Measurements from ENCODE around the gene PRTG.
A peak's percentile ranks its signal among the peaks of the same experiment; 100 is the strongest.
"Not testable (repeated sequence)": the region's sequence is repeated elsewhere in the genome, so short reads cannot be mapped to it uniquely, and the experiment has no call there.

The PRTG gene

DNA sequence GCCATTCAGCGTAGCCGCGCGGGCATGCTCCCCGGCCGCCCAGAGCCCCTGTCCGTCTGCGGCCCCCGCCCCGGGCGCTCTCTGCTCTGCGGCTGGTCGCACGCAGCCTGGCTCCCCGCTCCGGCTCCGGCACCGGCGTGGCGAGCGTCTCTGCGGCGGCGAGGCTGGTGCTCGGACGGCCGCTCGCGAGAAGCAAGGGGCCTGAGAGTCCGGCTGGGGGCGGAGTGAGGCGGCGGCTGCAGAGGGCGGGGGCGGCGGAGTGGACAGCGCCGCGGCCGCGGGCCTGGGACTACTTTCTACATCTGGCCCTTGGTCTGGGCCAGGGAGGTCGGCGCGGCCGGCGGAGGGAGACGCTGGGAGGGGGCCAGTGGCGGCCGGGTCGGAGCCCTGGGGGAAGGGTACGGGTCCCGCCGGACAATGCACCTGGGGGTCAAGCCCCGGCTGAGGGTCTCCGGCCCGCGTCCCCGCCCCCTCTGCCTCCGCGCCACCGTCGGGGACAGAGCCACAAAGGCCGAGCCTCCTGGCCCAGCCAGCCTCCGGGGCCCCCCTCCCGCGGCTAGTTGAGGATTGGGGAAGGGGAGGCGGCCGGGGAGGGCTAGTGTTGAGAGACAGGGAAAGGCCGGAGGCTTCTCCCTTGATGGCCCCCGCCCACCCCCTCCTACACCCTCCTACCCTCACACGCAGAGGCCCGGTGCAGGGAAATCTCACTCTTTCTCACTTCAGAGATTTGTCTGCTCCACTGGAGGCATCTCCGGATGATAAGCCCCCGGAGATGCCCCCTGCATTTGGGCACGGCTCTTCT is at the start of gene PRTG:
TSS of gene PRTG (minus strand) at position 226 of the 802 bp plus-strand sequence. CDS start at position 5, 221 bp downstream.
- DNase-seq (ENCODE audit: extremely low read depth in 1 of 2, low read depth in 1 of 2), result no peak

- no peak for DNase-seq (ENCODE audit: extremely low read depth in 1 of 2, low read depth in 1 of 2)
Observed at GRCh38 chr15:55791551-55792400, 48.8 kb upstream of the PRTG start.

DNA sequence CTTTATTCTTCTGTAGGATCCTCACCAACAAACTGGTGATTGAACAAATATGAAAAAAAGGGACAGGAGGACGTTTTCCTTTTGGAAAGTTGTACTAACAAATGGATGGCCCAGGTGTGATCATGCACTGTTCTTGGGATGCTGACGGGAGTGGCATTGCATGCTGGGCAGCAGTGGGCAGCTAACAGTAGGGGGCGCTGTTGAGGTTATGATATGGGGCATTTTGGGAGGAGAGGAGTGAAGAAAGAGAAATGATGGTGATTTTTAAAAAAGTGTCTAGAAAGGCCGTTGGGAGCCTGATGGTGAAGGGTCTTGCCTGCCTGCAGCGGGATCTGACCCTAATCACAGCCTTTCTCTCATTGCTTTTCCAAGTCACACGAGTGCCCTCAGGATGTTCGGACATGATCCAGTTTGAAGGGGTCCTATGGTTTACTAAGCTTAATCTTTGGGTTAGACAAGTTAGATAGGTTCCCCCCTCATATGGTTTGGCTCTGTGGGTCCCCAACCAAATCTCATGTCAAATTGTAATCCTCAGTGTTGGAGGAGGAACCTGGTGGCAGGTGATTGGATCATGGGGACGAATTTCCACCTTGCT is 46.2 kb upstream of the PRTG start:
- peak; percentile 19 to 41 for DNase-seq (ENCODE audit: extremely low read depth in 1 of 2, low read depth in 1 of 2)

DNA sequence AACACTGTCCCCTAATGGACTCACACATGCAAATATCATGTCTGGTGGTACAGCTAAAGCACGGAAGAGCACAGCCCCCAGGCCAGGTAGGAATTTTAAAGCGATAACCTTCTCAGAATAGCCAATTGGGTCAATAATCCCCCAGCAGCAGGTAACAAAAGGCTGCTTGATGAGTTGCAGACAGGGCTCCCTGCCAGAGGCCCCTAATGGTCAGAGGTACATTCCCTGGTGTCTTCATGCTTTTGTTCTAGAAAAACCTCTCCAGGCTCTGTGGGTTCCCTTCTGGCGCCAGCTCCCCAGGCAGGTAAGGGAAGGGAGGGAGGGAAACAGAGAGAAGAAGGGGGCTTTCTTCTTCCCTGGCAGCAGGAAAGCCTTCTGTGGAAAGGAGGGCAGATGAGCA is 43.4 kb upstream of the PRTG start:
- no peak for DNase-seq (ENCODE audit: extremely low read depth in 1 of 2, low read depth in 1 of 2)

- DNase-seq (ENCODE audit: extremely low read depth in 1 of 2, low read depth in 1 of 2), result not testable (repeated sequence)
Observed at GRCh38 chr15:55785593-55785992, 42.6 kb upstream of the PRTG start.

GRCh38 chr15:55784286-55784685 is 41.3 kb upstream of the PRTG start:
- no peak for DNase-seq (ENCODE audit: extremely low read depth in 1 of 2, low read depth in 1 of 2)

- no peak for DNase-seq (ENCODE audit: extremely low read depth in 1 of 2, low read depth in 1 of 2)
Observed at GRCh38 chr15:55782901-55783300, 39.9 kb upstream of the PRTG start.

GRCh38 chr15:55780292-55780691 is 37.3 kb upstream of the PRTG start:
- no peak for DNase-seq (ENCODE audit: extremely low read depth in 1 of 2, low read depth in 1 of 2)

DNA sequence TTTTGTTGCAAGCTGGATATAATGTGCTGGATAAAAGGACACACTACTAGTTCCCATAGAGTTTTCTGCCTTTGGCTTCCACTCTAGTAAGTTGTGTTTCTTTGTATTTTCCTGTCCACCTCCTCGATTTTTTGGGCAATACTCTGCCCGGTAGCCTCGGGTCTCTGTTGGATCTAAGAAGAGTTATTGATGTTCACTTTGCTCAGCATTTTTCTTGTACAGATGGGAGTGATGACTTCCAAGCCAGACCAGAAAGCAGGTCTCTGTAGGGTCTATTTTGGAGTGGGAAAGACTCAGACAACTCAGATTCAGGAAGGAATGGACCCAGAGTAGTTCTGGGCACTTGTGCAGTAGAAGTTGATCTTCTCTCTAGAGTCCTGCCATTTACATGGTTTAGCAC is 36.0 kb upstream of the PRTG start:
- DNase-seq (ENCODE audit: extremely low read depth in 1 of 2, low read depth in 1 of 2), result no peak

DNA sequence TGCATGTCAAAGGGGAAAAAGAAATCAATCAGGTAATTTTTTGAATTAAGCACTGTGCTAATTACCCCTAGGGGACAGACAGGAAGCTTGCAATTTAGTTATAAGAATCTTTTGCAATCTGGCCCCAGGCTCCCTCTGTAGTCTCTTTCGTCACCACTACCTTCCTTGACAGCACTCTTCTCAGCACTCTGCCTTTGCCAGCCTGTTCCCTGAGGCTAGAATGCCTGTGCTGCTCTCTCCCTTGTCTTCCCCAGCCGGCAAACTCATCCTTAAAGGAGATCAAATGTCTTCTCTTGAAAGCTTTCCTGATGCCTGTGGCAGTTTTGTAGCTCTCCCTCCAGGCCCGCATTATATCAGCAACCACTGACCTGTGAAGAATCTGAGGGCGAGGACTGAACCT is 32.4 kb upstream of the PRTG start:
- no peak for DNase-seq (ENCODE audit: extremely low read depth in 1 of 2, low read depth in 1 of 2)

DNA sequence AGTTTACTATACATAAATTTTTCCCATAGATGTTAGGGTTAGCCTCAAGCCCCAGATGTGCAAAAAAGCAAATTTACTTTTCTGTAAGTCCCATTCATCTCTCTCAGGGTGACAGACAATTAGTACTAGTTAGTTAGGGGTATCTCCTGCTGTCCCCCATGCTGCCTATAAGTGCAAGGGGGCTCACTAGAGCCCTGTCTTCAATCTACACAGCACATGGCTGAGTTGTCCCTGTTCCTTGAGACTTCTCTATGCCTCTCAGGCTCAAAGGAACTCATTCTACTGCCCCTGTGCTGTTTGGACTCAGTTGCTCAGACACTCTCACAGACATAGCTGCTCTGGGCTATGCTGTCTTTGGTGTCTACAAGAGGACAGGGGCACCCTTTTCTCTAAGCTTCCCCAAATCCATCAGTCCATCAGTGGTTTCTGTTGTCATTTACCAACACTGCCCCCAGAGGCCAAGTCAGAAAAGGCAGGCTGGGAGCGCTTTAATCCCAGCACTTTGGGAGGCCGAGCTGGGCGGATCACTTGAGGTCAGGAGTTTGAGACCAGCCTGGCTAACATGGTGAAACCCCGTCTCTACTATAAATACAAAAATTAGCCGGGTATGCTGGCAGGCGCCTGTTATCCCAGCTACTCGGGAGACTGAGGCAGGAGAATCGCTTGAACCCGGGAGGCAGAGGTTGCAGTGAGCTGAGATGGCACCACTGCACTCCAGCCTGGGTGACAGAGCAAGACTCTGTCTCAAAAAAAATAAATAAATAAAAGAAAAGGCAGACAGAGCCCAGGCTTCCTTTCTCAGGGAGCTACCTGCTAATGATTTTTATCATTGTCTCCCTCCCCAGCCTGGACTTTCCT is 31.4 kb upstream of the PRTG start:
- DNase-seq (ENCODE audit: extremely low read depth in 1 of 2, low read depth in 1 of 2), result peak in 1 of 2 donors; percentile 5

DNA sequence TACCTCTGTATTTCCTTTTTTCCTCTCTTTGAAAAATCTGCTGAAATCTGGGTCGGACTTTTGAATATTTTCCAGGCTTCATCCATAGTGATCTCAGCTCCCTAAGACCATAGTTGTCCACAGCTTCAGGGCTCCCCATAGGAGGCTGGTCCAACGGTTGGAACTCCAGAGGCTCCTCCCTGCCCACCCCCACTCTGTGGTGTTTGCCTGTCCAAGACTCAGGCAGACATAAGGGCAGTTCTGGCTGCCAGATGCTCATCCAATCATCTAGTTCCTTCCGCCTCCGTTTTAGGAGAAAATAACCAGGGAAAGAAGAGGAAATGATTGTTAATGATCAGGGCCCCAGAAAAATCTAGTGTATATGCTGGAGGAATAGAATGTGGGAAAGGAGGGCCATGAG is 27.9 kb upstream of the PRTG start:
- DNase-seq (ENCODE audit: extremely low read depth in 1 of 2, low read depth in 1 of 2), result no peak

DNA sequence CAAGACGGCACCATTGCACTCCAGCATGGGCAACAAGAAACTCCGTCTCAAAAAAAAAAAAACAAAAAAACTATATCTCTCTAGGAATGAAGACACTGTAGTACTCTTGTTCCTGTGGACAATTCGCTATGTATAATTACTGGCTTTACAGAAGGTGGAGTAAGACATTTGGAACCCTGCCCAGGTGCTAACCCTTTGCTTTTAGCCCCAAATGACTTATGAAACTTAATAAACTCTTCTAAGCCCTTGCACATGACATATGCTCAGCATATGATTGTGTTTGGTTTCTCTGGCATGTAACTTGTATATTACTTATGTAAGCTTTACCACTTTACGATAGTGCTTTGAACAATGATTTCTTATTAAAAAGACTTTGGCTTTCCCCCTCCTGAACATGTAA is 27.3 kb upstream of the PRTG start:
- DNase-seq (ENCODE audit: extremely low read depth in 1 of 2, low read depth in 1 of 2), result no peak

GRCh38 chr15:55768670-55769185 is 25.8 kb upstream of the PRTG start:
- no peak for DNase-seq (ENCODE audit: extremely low read depth in 1 of 2, low read depth in 1 of 2)

GRCh38 chr15:55766676-55767075 is 23.7 kb upstream of the PRTG start:
- DNase-seq (ENCODE audit: extremely low read depth in 1 of 2, low read depth in 1 of 2), result no peak

DNA sequence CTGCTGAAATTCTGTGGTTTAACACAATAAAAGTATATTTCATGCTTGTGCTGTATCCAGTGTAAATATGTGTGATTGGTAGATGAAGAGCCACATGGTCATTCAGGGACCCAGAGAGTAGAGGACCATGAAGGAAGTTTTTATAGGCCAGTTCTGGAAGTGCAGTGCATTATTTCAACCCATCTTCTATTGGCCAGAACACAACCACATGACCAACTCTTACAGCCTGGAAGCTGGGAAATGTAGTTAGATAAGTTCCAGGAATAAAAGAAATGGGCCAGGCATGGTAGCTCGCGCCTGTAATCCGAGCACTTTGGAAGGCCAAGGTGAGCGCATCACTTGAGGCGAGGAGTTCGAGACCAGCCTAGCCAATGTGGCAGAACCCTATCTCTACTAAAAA is 21.4 kb upstream of the PRTG start:
- no peak for DNase-seq (ENCODE audit: extremely low read depth in 1 of 2, low read depth in 1 of 2)

DNA sequence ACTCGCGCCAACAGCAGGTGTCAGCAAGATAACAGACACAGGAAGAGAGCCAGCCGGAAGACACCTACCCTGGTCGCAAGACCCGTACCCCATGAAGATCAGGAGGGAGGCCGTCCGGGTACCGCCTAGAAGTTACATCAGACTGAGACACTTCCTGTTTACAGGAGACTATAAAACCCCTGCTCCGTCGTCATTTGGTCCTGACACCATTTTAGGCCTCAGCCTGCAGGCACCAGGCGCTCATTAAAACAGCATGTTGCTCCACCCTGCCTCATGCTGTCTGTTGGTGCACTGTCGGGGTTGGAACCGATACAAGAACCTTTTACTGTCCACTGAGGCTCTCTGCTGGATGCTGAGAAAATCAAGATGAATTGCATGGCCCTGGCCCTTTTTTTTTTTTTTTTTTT is 15.6 kb upstream of the PRTG start:
- no peak for DNase-seq (ENCODE audit: extremely low read depth in 1 of 2, low read depth in 1 of 2)

DNA sequence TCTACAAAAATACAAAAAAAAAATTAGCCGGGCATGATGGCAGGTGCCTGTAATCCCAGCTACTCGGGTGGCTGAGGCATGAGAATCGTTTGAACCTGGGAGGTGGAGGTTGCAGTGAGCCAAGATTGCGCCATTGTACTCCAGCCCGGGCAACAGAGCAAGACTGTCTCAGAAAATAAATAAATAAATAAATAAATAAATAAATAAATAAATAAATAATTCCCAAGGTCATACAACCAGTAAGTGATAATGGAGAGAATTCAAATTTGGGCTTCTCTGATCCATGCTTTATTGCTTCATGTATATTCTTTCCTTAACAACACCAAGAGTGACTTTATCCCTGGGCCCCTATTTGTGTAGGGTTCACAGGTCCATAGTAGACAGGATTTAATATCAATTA is 10.5 kb upstream of the PRTG start:
- not testable (repeated sequence) for DNase-seq (ENCODE audit: extremely low read depth in 1 of 2, low read depth in 1 of 2)

GRCh38 chr15:55750706-55751105 is 7.8 kb upstream of the PRTG start:
- no peak for DNase-seq (ENCODE audit: extremely low read depth in 1 of 2, low read depth in 1 of 2)

Measured in stimulated activated CD8-positive, alpha-beta memory T cell treated with anti-CD3 and anti-CD28 coated beads, Interleukin-7, amount 100 ng/mL, for 48 hours (primary cell).